GM12873 (cell line): ENCODE measurements around the gene PRSS33.

Experiments
- TF ChIP-seq, protein P1 (sequence below): IDR thresholded peaks from 2 replicates; pipeline ENCODE4 v1.5.1; 2012; ENCODE audit warnings: low read depth, mild to moderate bottlenecking, moderate library complexity, low read length, control low read depth; ENCODE audit not compliant: insufficient read depth; ENCODE audit errors: missing control alignments

The PRSS33 gene

DNA sequence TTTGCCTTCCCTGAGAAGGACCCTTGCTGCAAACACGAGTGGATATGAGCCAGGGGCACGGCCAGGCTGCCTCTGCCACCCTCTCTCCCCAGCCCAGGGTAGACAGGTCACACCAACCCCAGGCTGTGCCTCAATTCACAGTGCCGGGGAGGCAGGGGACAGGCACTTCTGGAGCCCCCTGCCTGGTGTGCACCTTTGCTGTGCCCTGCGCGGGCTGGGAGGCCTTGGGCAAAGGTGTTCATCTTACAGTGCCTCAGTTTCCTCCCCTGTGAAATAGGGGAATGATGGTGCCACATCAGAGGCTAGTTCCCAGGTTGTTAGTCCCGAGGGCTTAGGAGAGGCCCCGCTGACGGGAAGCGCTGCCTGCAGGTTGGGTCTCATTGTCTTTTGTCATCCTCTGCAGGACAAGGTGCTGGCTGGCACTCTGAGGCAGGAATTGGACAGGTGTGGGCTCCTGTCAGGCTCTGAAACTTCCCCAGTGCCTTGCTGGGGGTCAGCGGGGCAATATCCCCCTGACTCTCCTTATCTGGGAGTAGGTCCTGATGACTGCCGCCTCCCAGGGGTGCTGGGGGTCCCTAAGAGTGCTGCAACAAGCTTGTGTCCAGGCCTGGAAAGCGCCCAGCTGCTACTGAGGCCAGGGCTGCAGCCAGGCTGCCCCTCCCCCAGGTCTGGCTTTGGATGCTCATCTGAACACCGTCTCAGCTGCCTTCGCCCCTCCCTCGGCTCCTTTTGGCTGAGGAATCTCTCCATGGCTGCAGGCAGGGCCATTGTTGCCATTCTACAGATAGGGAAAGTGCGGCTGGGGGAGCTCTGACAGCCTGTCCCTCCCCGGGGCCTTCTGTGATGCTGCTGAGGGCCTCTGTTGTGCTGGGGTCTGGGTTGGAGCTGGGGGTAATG is 32.8 kb upstream of the PRSS33 start:
- TF ChIP-seq, protein P1, sequence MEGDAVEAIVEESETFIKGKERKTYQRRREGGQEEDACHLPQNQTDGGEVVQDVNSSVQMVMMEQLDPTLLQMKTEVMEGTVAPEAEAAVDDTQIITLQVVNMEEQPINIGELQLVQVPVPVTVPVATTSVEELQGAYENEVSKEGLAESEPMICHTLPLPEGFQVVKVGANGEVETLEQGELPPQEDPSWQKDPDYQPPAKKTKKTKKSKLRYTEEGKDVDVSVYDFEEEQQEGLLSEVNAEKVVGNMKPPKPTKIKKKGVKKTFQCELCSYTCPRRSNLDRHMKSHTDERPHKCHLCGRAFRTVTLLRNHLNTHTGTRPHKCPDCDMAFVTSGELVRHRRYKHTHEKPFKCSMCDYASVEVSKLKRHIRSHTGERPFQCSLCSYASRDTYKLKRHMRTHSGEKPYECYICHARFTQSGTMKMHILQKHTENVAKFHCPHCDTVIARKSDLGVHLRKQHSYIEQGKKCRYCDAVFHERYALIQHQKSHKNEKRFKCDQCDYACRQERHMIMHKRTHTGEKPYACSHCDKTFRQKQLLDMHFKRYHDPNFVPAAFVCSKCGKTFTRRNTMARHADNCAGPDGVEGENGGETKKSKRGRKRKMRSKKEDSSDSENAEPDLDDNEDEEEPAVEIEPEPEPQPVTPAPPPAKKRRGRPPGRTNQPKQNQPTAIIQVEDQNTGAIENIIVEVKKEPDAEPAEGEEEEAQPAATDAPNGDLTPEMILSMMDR, result no peak

DNA sequence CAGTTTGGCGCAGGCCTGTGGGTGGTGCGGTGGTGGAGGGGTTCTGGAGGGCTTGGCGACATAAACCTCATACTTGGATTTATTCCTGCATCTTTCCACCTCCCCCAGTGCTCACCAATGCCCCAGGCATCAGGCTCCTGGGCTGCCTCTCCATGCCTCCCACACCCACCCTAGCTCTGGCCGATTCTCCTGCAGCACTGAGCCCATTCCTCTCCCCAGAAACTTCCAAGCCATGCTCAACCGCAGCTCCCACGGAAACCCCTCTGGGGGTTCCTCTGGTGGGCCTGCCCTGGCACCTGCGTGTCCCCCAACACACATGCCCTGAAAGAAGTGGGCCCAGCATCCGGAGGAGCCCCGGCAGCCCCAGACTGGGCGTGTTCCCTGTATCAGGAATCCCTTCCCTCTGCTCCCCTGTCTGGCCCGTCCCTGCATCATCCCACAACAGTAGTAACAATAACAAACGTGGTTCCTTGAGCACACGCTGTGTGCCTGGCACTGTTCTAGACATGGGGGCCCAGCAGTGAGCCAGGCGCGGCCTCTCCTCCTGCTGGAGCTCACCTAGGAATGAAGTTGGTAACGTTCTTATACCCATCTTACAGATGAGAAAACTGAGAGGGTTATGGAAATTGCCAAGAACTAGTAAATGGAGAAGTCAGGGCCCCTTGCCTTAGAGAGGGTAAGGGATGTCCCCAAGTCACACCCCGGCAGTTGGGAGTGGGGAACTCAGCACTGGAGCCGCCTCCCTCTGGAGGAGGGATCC is 32.0 kb upstream of the PRSS33 start:
- TF ChIP-seq, protein P1, result no peak

DNA sequence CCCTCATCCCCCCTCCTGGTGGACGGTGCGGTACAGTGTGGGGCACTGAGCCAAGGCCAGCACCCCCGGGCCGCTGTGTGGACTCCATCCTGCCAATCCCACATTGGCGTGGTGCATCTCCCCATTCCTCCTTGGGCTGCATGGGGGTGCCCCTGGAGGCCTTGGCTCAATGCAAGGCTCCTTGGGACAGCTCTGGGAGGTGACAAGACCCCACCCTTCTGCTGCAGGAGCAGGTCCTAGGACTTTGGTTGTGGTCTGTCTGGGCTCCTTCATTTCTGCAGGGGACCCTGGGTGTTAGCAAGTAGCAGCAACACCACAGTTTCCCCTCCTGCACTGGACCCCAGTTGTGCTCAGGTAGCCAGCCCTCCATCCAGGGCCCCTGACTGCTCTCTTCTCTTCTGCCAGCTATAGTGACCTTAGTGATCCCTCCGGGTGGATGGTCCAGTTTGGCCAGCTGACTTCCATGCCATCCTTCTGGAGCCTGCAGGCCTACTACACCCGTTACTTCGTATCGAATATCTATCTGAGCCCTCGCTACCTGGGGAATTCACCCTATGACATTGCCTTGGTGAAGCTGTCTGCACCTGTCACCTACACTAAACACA is 31.0 kb upstream of the PRSS33 start:
- TF ChIP-seq, protein P1, result no peak

DNA sequence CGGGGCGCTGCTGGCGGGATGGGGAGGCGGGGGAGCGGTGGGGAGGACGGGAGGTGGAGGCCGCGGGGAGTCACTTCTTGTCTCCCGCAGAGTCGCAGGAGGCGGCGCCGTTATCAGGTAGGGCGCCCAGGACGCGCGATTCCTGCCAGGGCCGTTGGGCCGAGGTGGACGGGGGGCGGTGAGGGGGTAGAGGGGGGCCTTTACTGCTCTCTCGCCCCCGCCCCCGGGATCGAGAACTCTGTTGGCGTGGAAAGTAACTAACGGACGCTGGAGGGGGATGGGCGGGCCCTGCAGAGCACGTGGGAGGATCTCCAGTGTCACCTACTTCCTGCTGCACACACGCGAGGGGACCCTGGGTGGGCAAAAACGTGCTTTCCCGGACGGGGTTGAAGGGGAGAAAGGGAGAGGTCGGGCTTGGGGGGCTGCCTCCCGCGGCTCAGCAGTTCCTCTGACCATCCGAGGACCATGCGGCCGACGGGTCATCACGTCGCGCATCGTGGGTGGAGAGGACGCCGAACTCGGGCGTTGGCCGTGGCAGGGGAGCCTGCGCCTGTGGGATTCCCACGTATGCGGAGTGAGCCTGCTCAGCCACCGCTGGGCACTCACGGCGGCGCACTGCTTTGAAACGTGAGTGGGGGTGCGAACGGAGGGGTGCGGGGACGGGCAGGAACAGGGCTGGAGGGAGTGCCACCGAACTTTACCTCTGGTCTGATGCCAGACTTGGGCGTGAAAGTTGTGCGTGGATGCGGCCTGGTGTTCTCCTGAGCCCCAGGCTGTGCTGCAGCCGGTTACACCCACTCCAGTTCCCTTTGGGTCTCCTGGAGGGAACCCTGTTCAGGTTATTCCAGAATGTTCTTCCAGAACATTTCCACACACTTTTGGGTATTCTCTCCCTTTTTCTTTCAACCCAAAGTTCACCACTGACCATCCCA is 30.2 kb upstream of the PRSS33 start:
- TF ChIP-seq, protein P1, result no peak

DNA sequence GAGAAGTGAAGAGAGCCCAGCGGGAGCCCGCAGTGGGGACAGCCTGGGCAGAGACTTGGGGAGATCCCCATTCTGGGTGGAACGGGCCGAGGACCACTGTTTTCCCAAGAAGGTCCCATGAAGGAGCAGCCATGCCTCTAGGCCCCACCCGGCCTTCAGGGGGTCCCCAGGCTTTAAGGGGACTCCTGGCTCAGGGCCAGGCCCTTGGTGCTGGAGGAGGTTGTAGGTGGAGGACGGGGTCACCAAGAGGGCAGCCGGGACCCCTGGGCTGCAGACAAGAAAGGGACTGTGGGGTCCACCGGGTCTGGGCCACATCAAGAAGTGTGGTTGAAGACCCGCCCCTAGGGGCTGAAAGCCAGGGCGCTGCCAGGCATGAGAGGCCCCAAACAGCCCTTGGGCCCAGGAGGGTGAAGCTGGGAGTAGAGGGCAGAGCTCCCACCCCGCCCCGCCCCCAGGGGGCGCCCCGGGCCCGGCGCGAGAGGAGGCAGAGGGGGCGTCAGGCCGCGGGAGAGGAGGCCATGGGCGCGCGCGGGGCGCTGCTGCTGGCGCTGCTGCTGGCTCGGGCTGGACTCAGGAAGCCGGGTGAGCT is 29.5 kb upstream of the PRSS33 start, which contains the start of gene PRSS21:
PRSS21 (plus strand) TSS at position 487 of the 589 bp plus-strand sequence; CDS start at position 519, 32 bp downstream.
- TF ChIP-seq, protein P1, result peak; percentile 9

DNA sequence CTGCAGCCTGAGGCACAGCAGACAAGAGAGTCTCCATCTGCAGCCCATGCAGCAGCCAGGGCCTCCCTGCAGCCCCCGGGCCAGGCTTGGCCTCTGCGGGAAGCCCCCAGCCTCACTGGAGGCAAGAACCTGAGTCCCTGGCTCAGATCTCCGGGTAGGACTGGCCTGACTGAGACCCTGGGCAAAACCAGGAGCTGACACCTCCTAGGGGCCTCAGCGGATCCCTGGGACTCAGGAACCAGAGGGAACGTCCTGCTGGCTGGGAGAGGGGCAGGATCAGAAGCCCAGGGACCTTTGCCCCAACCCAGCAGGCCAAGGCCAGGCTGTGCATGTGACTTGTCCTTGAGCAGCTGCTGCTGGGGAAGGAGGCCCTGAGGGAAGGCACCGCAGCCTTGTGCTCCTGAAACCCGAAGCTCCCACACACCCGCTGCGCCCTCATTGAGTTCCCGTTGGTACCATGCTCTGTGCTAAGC is 28.0 kb upstream of the PRSS33 start:
- TF ChIP-seq, protein P1, result no peak
